Left ventricle myocardium inferior (tissue), 1 donor: Measurements from ENCODE around the gene TATDN2. TPM values are rescaled to one million over a fixed set of nuclear protein-coding genes. Genes with fewer than 3 reads are reported as not detected.

Experiments used
- DNase-seq: peaks from one replicate; pipeline ENCODE4 v3.0.0-alpha.2; 2020
- H3K27ac ChIP-seq: fragments of 200-600 bp; replicated peaks from 2 replicates; pipeline ENCODE4 v1.8.0; 2021
- H3K27me3 ChIP-seq: fragments of 200-600 bp; 2 replicates; pipeline ENCODE4 v1.8.0; 2021; ENCODE audit warnings: low read depth
- H3K36me3 ChIP-seq: fragments of 200-600 bp; 2 replicates; pipeline ENCODE4 v1.8.0; 2021
- H3K4me1 ChIP-seq: fragments of 200-600 bp; 2 replicates; pipeline ENCODE4 v1.8.0; 2021
- H3K4me3 ChIP-seq: fragments of 200-600 bp; 2 replicates; pipeline ENCODE4 v1.8.0; 2021; ENCODE audit warnings: mild to moderate bottlenecking, moderate library complexity
- H3K9me3 ChIP-seq: fragments of 200-600 bp; replicated peaks from 2 replicates; pipeline ENCODE4 v1.8.0; 2021
- intact Hi-C: fragments of 100-400 bp; cut with micrococcal nuclease; formaldehyde crosslinking; loops from one replicate; pipeline ENCODE4 v1.11.0; 2022
- total RNA-seq: library from RNA; stranded (reverse); fragmentation: NEBNext Ultra II Directional; extraction: Animal tissue kit (Norgen Biotek cat#: 25700); gene quantifications from one replicate; pipeline ENCODE4 v1.2.1, GENCODE V29; 2021
- TF ChIP-seq, protein P1 (sequence below): fragments of 200-600 bp; IDR thresholded peaks from 2 replicates; pipeline ENCODE4 v1.8.0; 2021; ENCODE audit warnings: antibody characterized with exemption, mild to moderate bottlenecking, borderline replicate concordance
- donor health status: DM: no; HTN: yes; CAD: no; lungs with severe emphysema.

Gene TATDN2
- total RNA-seq, 1 donor from 2014 or later, result 15.8 TPM

DNA sequence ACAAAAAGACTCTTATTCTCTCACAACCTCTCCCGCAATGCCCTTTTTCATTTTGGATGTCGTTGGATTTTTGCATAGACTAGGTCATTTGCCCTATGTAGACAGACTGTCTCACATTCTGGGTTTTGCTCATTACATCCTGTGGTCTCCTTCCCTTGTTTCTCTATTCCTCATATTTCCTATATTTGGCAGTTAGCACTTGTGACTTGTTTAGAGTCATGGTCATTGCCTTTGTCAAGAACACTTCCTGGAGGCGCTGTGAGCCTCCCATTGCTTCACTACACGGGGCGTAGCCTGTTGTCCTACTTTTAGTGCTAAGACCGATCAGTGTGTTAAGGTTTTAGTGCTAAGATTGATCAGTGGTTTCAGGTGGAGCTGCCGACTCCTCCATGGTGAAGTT lies 16.1 kb upstream of the TATDN2 start:
- Histone ChIP-seq H3K27me3 (no peaks in the 10 kb centered on the region), H3K4me1 (no peaks in the 10 kb centered on the region), H3K9me3 (no peaks in the 10 kb centered on the region), H3K36me3 (peaks cover 9% of the 10 kb centered on the region), H3K4me3 (no peak overlapping the region), H3K27ac (no peak overlapping the region)
- no peak for DNase-seq
- TF ChIP-seq, protein P1, sequence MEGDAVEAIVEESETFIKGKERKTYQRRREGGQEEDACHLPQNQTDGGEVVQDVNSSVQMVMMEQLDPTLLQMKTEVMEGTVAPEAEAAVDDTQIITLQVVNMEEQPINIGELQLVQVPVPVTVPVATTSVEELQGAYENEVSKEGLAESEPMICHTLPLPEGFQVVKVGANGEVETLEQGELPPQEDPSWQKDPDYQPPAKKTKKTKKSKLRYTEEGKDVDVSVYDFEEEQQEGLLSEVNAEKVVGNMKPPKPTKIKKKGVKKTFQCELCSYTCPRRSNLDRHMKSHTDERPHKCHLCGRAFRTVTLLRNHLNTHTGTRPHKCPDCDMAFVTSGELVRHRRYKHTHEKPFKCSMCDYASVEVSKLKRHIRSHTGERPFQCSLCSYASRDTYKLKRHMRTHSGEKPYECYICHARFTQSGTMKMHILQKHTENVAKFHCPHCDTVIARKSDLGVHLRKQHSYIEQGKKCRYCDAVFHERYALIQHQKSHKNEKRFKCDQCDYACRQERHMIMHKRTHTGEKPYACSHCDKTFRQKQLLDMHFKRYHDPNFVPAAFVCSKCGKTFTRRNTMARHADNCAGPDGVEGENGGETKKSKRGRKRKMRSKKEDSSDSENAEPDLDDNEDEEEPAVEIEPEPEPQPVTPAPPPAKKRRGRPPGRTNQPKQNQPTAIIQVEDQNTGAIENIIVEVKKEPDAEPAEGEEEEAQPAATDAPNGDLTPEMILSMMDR, result no peak
- intact Hi-C loops, result no loop called here

DNA sequence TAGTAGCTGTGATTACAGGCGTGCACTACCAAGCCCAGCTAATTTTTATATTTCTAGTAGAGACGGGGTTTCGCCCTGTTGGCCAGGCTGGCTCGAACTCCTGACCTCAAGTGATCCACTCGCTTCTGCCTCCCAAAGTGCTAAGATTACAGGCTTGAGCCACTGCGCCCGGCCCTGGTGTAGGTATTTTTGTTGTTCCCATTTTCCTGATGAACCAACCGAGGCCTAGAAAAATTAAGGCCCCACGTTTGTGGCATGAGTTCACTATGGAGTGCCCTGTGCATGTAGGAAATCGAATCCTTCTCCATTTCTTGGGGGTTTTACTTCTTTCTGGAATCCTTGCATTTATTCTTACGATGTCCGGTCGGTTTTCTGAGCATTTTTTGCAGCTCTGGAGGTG lies 14.3 kb upstream of the TATDN2 start:
- H3K27ac ChIP-seq, result no peak overlapping the region
- intact Hi-C loops, result no loop called here
- H3K4me3 ChIP-seq, result no peak overlapping the region
- H3K4me1 ChIP-seq, result no peaks in the 10 kb centered on the region
- no peak for DNase-seq
- H3K27me3 ChIP-seq, result no peaks in the 10 kb centered on the region
- peaks cover 16% of the 10 kb centered on the region for H3K36me3 ChIP-seq
- TF ChIP-seq, protein P1, result no peak
- H3K9me3 ChIP-seq, result no peaks in the 10 kb centered on the region

DNA sequence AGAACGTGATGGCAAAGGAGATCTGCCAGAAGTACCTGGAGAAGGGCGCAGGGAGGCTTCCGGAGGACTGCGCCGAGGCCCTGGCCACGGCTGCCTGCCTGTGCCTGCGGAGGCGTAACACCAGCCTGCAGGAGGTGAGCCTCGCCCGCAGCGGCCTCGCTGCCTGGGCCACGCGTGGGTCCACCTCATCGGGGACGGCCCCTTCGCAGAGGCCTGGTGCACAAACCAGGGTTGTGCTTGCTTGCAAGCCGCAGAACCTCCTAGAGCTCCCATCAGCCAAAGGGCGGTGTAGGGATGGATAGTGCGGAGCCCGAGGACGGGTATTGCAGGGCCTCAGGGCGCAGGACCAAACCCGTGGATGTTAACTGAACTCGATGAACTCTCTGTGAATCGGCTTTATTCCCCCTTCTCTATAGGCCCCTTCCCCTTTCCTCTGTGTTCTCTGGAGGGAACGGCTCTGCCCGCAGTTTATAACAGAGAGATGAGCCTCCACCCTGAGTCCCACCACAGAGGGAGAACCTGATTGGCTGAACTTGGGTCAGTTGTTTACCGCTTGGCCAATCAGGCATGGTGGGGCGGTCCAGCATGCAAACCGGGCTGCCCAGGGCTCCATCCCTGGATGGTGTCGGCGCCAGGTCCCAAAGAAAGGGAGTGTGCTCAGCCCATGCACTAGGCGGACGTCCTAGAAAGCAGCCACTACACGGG lies 13.6 kb upstream of the TATDN2 start:
- H3K27me3 ChIP-seq, result no peaks in the 10 kb centered on the region
- no peaks in the 10 kb centered on the region for H3K9me3 ChIP-seq
- DNase-seq, result no peak
- H3K4me1 ChIP-seq, result no peaks in the 10 kb centered on the region
- intact Hi-C loops, result no loop called here
- H3K36me3 ChIP-seq, result peaks cover 19% of the 10 kb centered on the region
- no peak overlapping the region for H3K27ac ChIP-seq
- TF ChIP-seq, protein P1, result no peak
- no peak overlapping the region for H3K4me3 ChIP-seq

DNA sequence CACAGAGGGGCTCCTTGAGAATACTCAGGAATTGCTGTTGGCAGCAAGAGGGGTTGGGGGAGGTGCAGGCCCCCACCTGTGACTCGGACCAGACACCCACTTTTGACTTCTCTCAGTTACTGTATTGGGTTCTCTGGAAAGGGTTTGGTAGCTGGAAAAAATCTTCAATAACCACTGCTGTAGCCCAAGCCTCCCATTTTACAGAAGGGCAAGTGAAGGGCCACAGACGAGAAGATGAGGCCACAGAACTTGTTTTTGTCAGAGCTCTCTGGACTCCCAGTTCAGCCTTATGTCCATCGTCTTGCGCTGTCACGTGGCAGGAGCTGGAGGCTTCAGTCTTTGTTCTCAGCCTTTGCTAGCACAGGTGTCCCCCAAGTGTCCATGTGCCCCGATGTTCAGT lies 12.7 kb upstream of the TATDN2 start:
- peaks cover 19% of the 10 kb centered on the region for H3K36me3 ChIP-seq
- TF ChIP-seq, protein P1, result no peak
- no peak overlapping the region for H3K27ac ChIP-seq
- no peaks in the 10 kb centered on the region for H3K27me3 ChIP-seq
- H3K9me3 ChIP-seq, result no peaks in the 10 kb centered on the region
- H3K4me3 ChIP-seq, result no peak overlapping the region
- intact Hi-C loops, result no loop called here
- no peaks in the 10 kb centered on the region for H3K4me1 ChIP-seq
- DNase-seq, result no peak

DNA sequence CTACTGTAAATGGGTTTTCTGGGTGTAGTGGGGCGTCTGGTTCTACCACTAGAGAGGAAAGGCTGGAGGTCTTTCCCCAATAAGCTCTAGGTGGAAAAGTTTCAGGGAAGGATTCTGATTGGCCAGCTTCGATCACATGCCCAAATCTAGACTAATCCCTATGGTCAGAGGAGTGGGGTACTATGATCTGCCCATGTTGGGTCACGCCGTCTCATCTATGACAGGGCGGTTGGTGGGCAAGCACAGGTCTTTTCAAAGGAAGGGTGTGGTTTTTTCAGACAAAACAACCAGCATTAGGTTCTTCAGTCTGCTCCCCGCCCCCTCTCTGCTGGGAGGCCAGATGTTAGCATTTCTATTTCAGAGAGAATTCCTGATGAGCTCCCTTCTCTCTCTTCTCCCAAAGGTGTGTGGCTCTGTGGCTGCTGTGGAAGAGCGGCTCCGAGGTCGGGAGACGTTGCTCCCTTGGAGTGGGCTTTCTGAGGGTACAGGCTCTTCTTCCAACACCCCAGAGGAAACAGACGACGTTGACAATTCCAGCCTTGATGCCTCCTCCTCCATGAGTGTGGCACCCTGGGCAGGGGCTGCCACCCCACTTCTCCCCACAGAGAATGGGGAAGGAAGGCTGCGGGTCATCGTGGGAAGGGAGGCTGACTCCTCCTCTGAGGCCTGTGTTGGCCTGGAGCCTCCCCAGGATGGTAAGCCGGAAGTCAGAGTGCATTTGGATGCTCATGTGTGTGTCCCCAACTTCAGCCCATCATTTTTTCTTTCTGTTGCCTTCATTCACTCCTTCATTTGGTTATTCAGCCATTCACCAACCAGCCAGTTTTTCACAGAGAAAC lies 9.7 kb upstream of the TATDN2 start:
- Histone ChIP-seq H3K4me3 (no peak overlapping the region), H3K36me3 (peaks cover 19% of the 10 kb centered on the region), H3K9me3 (no peaks in the 10 kb centered on the region), H3K27me3 (no peaks in the 10 kb centered on the region), H3K4me1 (no peaks in the 10 kb centered on the region), H3K27ac (no peak overlapping the region)
- TF ChIP-seq, protein P1, result no peak
- DNase-seq, result no peak
- intact Hi-C loops, result no loop called here
